ENCODE measurements around the gene HERPUD2.
"Not testable (repeated sequence)": the region's sequence is repeated elsewhere in the genome, so short reads cannot be mapped to it uniquely, and the experiment has no call there.

HERPUD2 gene

DNA sequence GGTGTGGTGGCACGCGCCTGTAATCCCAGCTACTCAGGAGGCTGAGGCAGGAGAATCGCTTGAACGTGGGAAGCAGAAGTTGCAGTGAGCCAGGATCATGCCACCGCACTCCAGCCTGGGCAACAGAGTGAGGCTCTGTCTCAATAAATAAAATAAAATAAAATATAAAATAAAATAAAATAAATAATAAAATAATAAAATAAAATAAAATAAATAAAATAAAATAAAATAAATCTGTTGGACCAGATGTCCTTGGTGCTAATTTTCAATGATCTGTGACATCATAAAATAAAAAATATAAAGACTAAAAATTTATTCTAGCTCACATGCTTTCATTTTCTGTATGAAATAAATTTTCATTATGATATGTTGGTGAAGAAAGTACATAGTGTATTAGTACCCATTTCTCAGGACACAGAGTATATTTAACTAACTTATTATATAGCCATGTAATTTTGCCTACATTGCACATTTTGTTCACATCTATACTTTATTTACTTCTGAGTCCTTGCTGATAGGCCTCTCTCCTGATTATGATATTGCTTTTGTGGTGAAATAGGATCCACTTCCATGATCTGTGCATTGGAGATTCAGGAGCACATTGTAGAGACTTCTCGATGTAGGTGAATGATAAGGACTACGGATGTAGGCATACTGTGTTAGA is 17.8 kb upstream of the HERPUD2 start:
- DNase-seq: no peak

DNA sequence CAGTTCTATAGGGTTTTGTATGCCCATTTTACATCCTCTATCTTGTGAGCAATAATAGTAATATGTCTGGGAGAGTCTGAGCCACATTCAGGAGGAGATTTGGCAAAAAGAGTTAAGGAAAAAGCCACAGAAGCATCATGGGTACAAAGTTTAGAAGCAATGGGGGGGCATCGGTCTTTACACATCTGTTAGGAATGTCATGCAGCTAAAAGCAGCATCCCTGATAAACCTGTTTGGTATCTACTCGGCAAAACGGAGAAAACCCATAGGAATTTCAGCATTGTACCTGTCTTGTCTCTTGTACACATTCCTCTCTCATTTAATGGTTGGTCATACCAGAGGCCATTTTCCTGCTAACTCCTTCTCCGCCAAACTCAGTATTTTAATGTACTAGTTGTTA is 12.5 kb upstream of the HERPUD2 start:
- no peak for DNase-seq

DNA sequence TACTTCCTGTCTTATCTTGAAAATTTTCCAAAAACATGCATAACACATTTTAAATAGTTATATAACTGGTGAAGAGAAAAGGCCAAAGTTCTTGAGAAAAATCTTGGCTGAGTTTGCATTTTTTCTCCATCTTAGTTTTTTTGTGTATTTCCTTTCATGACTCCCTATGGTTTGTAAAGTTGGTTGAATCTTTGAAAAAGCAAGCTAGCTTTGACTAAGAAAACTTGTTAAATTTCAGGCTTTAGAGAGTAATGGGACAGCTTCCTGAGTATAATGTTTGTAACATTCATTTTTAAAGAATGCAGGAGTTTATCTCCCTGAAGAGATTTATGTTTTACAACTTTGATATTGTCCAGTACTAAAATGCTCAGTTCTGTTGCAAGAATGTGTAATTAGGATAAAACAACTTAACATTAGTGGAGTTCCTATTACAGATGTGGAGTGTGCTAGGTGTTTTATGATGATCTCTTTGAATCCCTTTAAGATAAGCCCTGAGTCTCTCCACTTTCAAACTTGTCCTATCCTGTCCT is 11.1 kb upstream of the HERPUD2 start:
- DNase-seq: no peak

DNA sequence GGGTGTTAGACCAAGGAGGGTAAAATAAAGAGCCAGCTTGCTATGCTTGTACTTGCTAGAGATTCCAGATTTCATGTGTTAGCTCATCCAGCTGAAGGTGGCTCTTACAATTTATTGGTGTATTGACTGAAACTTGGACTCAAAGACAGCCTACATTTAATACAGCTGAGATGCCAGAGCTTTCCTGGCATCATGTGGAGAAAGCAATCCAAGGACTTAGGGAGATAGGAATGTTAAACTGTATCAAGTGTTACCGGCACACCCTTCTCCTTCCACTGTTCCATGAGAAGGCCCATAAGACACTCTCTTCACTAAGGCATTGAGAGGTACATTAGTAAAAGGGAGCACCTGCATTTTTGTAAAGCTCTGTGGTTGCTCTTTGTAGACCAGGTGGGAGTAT is 9.3 kb upstream of the HERPUD2 start:
- no peak for DNase-seq

DNA sequence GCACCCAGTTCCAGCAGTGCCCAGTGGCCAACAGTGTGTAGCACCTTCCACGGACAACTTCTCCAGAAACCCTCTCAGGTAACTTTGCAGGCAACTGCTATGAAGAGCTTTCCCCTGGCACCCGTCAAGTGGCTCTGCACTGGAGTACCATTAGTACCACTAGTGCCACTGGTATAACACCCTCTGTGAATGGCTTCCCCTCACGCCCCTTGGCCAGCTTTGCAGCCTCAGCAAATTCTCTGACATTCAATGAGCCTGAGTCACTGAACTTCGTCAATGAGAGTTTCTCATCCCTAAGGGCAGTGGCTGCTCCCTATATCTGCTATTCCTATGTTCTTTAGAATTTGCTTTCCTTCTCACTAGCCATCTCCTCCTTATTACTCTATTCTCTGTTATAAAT is 7.6 kb upstream of the HERPUD2 start:
- DNase-seq: no peak

DNA sequence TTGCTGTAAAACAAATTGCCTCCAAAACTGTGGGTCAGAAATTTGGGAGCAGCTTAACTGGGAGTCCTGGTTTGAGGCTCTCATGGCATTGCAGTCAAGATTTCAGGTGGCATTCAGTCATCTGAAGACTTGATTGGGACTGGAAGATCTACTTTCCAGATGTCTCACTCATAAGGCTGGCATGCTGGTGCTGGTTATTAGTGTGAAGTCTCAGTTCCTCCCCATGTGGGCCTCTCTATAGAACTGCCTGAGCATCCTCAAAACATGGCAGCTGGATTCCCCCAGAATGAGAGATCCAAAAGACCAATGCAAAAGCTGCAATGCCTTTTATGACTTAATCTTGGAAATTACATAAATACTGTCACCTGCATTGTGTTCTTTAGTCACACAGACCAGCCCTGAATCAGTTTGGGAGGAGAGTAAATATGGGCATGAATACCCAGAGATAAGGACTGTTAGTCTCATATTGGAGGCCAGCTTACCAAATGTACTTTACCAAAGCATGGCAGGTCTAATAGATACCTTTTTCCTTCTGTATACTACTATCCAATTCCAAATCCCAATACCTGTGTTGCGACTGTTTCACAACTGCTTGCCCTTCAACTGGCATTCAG is 6.5 kb upstream of the HERPUD2 start:
- no peak for DNase-seq

DNA sequence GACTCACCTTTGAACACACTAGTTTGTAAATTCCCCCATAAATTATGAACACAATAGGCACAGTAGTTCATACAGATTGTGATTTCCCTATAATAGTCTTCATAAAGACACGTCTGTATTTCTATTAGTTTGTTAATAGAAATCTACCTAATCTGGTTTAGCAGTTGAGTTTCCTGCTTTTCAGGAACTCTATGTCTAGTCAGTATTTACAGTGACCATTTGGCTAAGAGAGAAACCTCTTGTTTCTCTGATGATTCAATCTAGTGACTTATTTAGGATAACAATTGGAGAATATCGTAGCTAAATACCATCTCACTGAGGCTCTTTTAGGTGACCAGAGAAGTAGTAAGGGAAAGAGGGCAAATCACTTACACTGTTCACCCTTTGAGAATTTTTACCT is 5.9 kb upstream of the HERPUD2 start:
- no peak for DNase-seq

DNA sequence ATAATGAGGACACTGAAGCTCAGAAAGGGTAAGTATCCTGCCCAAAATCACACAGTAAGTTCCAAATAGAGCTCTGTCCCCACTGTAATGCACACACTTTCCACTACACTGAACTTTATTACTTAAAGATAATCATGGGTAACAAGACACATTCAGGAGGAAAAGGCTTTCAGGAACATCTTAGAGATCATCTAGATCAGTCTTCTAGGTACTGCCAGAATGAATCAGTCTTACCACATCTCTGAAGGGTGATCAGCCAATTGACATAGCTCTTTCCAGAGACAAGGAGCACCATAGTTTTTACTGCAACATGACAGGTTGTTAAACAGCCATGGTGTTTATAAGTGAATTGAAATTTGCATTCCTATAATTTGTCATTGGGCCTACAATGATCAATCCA is 5.4 kb upstream of the HERPUD2 start:
- no peak for DNase-seq

DNA sequence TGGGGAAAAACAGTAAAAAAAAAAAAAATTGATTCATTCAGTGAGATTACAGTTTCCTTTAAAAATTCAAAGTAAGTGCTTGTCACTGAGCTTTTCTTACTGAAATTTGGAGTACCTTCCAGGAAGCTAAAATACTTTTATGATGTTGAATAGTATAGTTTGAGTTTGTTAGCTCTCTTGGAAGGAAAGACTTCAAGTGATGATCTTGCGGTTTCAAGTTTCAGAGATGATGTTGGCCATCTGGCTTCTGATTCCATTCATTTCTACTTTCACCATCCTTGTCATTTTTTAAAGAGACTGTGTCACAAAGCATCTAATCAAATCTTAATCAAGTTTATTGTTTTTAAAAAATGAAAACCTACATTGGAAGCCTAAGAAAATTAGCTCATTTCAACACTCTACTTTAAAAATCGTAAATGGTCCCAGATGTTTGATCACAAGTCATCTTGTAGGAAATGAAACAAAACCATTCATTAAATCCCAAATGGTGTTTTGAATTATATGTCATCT is 4.9 kb upstream of the HERPUD2 start:
- DNase-seq: no peak

DNA sequence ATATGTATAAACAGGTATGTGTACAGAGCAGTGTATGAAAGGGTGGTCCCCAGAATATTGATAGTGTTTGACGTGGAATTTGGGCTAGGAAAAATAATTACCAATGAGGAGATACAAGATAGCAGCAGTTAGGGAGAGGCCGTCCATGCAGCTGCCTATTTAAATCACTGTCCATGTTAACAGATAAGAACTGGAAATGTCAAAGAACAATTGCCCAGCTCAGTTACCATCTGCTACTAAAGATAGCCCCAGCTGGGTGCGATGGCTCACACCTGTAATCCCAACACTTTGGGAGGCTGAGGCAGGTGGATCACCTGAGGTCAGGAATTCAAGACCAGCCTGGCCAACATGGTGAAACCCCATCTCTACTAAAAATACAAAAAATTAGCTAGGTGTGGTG is 3.4 kb upstream of the HERPUD2 start:
- DNase-seq: not testable (repeated sequence)

DNA sequence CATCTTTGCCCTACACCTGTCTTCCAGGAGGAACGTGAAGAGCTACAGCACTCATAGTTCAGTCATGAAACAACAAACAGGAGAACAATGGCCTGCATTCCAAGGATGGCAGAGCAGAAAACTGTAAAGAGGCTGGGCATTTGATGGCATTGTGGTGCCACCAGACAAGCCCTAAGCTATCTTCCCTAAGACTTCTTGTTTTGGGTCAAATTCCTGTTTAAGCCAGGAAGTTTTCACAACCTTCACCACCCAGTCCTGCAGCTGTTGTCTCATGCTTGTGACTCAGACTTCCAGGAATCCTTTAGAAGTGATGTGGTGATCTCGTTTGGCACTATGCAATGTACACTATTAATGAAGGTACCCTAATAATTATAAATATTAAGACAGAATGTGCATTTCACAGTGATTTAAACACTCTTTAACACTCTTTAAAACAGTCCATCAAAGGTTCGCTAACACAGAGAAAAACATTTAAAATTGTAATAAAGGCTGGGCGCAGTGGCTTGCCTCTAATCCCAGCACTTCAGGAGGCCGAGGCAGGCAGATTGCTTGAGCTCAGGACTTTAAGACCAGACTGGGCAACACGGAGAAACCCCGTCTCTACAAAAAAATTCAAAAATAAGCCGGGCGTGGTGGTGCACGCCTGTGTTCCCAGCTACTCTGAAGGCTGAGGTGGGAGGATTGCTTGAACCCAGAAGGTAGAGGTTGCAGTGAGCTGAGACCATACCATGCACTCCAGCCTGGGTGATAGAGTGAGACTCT is 2.7 kb upstream of the HERPUD2 start:
- DNase-seq: no peak

DNA sequence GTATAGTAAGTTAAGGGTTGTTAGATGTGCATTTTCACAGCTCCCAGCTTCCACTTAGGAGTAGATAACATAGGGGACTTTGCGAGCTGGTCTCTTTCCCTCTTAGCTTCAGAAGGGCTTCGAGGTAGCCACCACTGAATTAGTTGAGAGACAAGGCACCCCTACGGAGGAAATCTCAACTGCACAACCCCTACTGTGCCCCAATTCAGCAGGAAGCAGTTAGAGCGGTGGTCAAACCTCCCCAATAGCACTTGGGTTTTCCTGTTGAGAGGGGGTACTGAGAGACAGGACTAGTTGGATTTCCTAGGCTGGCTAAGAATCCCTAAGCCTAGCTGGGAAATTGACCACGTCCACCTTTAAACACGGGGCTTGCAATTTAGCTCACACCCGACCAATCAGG is 1.1 kb upstream of the HERPUD2 start:
- no peak for DNase-seq

DNA sequence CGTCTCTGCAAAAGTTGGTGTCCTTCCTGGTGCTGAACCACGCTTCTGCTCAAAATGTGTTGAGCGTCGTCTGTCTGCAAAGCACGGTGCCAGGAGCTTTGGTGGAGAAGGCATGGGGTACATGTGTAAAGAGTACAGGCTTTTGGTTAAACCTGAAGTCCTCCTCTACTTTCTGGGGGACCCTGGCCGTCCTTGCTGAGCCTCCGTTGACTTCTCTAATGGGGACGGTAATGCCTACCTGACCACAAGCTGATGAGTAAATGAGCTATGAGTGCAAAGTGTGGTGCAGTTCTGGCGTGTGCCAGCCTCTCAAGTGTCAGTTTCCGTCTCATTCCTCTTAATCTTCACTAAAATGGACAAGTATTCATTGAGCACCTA is 527 bp upstream of the HERPUD2 start:
- DNase-seq: no peak

DNA sequence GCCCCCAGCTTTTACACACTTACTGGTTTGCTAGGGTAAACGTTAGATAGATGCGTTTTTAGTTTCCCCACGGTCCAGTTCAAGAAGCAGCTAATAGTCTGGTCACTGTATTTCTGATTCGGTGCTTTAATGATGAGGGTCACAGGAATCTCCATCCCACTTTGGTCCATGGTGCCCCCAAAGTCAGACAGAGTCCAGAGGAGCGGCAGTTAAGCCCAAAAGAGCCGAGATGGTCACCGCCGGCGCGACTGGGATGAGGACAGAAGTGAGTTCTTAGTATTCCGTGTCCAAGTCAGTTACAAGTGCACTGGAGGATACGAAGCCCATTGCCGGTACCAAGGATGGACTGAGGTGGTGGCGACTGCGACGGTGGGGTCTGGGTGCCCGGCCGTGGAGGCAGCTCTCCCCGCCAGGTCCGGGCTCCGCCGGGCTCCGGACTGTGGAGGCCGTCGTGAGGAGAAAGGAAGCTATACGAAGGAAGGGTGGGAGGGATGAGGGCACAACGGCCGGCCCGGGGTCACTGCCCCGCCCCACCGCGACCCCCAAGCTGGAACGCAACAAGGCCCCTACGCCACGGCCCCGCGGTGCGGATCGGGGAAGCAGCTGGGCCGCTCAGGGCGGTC is 663 bp downstream of the HERPUD2 start:
- no peak for DNase-seq

DNA sequence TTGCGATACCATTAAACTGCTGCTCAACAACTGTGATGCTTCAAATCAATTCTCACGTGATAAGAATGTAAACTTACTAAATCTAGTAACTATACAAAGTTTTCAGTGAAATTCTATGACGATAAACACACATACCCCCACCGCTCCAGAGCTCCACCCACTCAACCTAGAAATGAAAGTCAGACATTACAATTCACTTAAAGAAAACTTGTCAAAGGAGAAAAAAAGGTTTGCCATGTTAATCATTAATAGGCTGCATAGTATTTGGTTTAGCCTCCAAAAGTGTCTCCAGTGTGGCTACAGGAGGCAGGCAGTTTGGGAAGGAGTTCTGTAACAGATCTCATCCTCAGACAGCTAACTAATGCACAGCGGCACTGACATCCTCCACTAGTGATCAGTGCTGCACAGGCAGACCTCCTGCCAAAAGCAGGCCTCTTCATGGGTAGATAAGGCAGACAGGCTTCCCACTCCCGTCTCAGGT is 3.1 kb downstream of the HERPUD2 start:
- no peak for DNase-seq

DNA sequence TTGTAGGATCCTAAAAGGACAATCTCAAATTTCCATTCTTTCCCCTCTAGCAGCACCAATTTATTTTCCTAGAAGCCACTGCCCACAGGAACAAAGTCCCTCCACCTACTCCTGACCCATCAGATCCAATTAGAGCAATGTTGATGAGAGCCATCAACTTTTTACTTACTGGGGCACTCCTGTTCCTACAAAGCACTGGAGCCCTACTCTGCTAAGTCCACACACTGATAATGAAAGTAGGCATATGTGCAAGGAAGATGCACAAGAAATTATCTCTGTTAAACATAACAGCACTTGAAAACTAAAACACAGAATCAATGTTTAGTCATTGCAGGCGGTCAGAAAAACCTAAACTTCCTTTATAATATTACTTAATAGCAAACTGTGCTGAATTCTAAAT is 3.6 kb downstream of the HERPUD2 start:
- no peak for DNase-seq

DNA sequence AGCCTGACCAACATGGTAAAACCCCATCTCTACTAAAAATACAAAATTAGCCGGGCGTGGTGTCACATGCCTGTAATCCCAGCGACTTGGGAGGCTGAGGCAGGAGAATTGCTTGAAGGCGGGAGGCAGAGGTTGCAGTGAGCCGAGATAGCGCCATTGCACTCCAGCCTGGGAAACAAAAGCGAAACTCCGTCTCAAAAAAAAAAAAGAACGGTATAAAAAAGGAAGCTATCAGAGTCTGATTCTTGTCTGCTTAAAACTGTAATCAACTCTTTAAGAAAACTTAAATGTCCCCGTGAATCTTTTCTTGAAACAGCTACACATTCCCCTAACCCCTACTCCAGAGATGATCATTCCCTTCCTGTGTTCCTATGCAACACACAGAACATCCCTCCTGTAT is 4.3 kb downstream of the HERPUD2 start:
- DNase-seq: not testable (repeated sequence)

DNA sequence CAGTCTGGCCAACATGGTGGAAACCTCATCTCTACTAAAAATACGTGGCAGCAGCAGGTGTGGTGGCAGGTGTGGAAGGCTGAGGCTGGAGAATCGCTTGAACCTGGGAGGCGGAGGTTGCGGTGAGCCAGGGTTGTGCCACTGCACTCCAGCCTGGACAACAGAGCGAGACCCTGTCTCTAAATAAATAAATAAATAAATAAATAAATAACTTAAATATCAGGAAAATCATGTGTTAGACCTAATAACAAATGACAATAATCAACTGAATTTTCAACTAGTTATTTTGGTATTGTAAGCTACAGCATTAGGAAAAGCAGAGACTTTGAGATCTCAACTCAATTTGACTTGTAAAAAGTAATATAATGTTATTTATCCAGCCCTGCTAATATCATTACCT is 9.2 kb downstream of the HERPUD2 start:
- no peak for DNase-seq

DNA sequence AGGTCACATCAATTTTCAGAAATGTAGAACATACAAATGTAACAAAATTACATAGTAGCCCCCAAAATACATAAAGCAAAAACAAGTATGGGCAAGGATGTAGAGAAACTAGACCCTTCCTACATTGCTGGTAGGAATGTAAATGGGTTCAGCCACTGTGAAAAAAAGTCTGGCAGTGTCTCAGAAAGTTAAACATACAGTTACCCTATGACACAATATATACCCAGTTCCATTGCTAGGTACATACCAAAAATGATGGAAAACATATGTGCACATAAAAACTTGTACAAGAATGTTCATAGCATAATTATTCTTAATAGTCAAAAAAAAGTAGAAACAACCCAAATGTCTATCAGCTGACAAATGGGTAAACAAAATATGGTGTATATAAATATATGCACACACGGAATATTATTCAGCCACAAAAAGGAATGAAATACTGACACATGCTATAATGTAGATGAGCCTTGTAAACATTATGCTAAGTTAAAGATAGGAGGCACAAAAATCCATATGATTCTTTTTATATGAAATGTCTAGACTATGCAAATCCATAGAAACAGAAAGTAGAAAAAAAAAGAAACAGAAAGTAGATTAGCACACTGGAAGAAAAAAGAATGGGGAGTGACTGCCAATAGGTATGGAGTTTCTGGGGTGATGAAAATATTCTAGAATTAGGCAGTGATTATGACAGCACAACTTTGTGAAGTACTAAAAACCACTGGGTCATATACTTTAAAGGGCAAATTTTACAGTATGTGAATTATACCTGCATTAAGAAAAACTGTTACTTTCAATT is 13.5 kb downstream of the HERPUD2 start:
- DNase-seq: no peak

DNA sequence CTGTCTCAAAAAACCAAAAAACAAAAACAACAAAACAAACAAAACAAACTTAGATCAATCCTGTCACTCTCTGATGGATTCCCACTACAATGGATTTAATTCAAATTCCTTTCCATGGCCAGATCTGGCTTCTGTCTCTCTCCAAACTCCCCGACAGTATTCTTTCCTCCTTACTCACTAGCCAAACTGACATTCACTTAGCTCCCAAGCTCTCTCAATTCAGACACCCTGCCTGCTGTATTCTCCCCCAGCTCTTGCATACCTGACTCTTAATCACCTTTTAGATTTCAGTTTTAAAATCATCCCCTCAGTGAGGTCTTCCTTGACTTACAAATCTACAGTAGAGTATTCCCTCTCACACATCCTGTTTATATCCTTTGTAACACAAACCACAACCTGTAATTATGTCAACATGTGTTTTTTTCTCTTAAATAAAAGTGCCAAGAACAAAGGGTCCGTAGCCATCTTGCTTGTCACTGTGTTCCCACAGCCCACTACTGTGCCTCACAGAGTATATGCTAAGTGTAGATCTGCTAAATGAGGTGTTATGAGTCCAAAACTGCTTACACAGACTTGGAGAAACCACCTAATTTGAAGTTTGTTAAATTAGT is 14.4 kb downstream of the HERPUD2 start:
- peak; percentile 1 for DNase-seq

DNA sequence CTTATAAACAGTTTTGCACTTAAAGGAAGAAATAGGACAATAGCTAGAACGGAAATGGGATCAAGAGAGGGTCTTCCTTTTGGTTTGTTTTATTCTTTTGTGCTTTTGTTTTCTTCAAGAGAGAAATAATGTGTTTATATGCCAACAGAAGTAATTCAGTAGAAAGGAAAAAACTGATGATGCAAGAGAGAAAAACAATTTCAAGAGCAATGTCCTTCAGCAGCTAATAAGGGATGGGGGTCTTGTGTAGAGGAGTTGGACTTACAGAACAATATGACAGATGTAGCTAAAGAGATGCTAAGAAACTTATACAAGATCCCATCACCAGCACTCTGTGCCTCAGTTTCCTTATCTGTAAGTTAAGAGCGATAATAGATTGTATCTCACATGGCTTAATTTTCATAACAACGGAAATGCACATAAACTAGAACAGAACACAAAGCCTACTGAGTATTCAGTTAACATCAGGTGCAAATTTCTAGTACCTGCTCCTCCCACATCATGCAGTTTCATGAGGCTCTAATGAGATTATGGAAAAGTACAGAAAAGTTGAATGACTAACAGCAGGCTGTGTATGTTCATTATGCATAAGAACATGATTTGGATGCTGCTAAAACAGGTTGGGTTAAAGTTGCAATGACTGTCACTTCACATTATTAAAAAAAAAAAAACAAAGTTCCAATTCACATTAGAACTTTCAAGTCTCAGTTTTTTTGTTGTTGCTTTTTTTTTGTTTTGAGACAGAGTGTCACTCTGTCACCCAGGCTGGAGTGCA is 17.2 kb downstream of the HERPUD2 start:
- DNase-seq: no peak

Measured in COR-L47 (cell line).